NCI-H2171 (cell line): ENCODE data around the gene NCS1.

Experiments used
- DNase-seq: peaks from one replicate; lab custom pipeline; 2025; lab: John Stamatoyannopoulos, UW

The NCS1 gene

GRCh38 chr9:130172161-130172857 lies at the start of gene NCS1:
NCS1 (plus strand) TSS chr9:130172404; CDS start chr9:130172664, 260 bp downstream.
- DNase-seq = peak; percentile 81

- DNase-seq = peak; percentile 72
Observed at GRCh38 chr9:130122456-130122855, 49.7 kb upstream of the NCS1 start.

- DNase-seq = no peak
Observed at GRCh38 chr9:130124085-130124860, 47.9 kb upstream of the NCS1 start.

GRCh38 chr9:130126721-130127433 lies 45.3 kb upstream of the NCS1 start:
- DNase-seq = no peak

GRCh38 chr9:130128251-130128650 lies 44.0 kb upstream of the NCS1 start:
- no peak for DNase-seq

GRCh38 chr9:130128733-130129431 lies 43.3 kb upstream of the NCS1 start:
- DNase-seq = no peak

- DNase-seq = no peak
Observed at GRCh38 chr9:130129432-130130061, 42.7 kb upstream of the NCS1 start.

GRCh38 chr9:130132746-130133145 lies 39.5 kb upstream of the NCS1 start:
- DNase-seq = no peak

GRCh38 chr9:130137081-130137640 lies 35.0 kb upstream of the NCS1 start:
- DNase-seq = no peak

GRCh38 chr9:130137641-130138081 lies 34.5 kb upstream of the NCS1 start:
- DNase-seq = no peak

- DNase-seq = no peak
Observed at GRCh38 chr9:130138171-130138653, 34.0 kb upstream of the NCS1 start.

GRCh38 chr9:130138791-130139190 lies 33.4 kb upstream of the NCS1 start:
- DNase-seq = peak; percentile 67

- DNase-seq = peak; percentile 89
Observed at GRCh38 chr9:130139251-130139650, 33.0 kb upstream of the NCS1 start.

GRCh38 chr9:130140706-130141105 lies 31.5 kb upstream of the NCS1 start:
- no peak for DNase-seq

GRCh38 chr9:130142056-130142455 lies 30.1 kb upstream of the NCS1 start:
- no peak for DNase-seq

- DNase-seq = no peak
Observed at GRCh38 chr9:130142641-130143040, 29.6 kb upstream of the NCS1 start.

- no peak for DNase-seq
Observed at GRCh38 chr9:130143279-130143893, 28.8 kb upstream of the NCS1 start.

- no peak for DNase-seq
Observed at GRCh38 chr9:130143958-130144366, 28.2 kb upstream of the NCS1 start.

- no peak for DNase-seq
Observed at GRCh38 chr9:130144703-130145102, 27.5 kb upstream of the NCS1 start.

GRCh38 chr9:130145658-130146057 lies 26.5 kb upstream of the NCS1 start:
- DNase-seq = no peak

- no peak for DNase-seq
Observed at GRCh38 chr9:130147198-130147597, 25.0 kb upstream of the NCS1 start.
